T-helper 2 cell (primary cell): ENCODE results near the gene HYI.

Experiments
- DNase-seq, 5 experiments: peaks; one replicate each; pipeline versions ENCODE4 v3.0.0 to v3.0.0-alpha.2; 2012 to 2022

Gene HYI

DNA sequence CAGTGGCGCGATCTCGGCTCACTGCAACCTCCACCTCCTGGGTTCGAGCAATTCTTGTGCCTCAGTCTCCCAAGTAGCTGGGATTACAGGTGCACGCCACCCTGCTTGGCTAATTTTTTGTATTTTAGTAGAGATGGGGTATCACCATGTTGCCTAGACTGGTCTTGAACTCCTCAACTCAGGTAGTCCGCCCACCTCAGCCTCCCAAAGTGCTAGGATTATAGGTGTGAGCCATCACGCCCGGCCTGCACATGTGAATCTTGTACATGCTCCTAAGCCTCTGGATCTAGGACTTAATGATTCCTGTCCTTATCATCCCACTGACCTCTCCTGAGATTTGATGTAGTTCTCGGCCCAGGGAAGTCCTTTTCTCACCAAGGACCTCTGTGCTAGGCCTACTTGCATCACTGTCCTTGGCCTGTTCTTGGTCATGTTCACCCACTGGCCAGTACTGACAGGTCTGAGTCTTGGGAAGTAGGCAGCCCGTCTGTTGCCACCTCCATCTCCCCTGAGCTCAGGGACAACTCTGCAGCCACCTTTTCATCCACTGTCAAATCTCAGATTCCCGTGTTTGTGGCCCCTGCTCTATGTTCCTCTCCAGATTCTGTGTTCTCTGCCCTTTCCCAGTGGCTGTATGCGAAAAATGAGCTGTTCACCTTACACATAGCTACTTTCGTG is 9.4 kb downstream of the HYI start:
- no peak for DNase-seq

DNA sequence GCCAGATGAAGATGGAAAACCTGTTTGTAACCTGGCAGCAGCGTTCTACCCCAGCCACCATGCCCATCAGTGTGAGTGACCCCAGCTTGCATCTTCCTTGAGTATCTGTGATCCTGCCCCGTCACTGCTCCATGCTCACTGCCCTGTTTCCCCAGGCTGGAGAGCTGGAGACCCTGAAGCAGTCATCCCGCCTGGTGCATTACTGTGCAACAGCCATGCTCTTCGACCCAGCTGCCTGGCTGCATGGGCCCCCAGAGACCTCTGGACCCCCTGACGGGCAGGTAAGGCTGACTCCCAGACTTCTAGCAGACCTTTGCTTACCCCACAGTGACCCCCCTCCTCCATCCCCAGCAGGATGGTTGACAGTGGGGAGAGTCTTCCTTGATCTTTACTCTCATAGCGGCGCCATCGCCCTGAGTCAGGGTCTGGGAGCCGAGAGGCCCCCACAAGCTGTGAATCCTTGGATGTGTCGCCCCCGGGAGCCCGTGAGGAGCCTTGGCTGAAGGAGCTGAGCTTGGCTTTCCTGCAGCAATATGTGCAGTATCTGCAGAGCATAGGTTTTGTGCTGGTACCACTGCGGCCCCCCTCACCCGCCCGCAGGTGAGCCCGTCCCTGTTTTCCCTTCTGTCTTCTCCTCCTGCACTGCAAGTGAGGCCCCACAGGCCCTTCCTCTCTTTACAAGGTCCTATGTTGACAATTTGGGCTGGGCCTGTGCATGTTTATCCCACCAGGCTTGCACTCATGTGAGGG is 10.4 kb downstream of the HYI start:
- DNase-seq: no peak

DNA sequence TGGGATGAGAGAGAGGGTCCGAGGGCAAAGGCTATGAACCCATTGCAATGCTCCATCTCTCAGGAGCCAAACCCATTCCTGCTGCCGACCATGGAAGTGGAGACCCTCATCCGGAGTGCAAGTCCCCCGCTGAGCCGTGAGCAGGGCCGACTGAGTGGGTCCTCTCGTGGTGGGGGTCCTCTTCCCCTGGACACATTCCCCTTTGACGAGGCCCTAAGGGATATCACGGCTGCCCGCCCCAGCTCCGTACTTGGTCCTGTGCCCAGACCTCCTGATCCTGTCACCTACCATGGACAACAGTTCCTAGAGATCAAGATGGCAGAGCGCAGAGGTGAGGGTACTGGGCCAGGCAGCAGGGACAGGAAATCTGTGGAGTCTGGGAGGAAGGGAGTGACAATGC is 11.0 kb downstream of the HYI start:
- no peak for DNase-seq

DNA sequence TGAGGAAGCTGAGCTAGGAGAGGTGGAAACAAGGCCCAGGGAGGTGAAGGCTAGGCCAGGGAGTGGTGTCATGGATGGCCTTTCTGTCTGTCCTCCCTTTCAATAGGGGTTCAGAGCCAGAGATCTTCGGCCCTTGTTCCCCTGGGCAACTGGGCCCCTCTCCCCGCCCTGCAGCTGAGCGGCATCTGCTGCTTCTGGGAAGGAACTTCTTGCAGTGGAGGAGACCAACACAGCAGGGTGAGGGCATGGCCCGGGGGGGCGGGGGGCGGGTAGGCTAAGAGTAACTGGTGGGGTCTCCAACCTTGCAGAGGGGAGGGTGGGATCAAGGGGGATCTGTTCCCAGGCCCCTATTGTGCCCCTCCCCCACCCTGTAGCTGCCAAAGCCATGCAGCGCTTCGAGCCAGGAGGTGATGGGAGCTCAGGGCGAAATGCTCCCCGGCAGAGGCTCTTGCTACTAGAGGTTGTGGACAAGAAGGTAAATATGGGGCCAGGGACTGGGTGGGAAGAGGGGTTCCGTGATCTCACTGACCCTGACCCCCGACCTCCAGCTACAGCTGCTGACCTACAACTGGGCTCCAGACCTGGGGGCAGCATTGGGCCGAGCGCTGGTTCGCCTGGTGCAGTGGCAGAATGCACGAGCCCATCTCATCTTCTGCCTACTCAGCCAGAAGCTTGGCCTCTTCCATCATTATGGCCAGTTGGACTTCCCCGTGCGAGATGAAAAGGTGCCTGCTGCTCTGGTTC is 11.7 kb downstream of the HYI start:
- DNase-seq: no peak

DNA sequence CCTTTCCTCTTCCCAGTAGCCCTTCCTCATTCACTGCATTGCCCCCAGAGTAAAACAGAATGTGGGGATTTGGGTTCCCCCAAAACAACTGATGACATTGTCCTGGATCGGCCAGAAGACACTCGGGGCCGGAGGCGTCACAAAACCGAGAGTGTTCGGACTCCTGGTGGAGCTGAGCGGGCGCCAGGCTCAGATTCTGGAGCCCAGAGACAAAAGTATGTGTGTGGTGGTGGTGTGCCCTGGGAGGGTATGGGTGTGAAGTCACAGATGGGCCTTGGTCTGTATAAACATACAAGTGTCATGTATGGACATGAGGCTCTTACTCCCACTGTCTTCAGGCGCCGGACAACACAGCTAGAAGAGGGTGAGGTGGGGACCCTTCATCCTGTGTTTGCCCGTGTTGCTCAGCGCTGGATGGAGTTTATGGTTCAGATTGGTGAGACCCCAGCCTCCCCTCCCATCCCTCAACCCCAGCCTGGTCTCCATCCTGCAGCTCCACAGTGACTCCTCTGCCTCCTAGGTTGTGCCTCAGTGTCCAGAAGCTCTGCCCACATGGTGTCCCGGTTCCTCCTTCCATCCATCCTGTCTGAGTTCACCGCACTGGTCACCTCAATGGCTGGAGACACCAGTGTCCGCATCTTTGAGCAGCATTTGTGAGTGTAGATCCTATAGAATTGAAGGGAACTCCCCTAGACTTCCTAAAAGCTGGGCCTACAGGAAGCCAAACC is 12.4 kb downstream of the HYI start:
- DNase-seq: no peak

DNA sequence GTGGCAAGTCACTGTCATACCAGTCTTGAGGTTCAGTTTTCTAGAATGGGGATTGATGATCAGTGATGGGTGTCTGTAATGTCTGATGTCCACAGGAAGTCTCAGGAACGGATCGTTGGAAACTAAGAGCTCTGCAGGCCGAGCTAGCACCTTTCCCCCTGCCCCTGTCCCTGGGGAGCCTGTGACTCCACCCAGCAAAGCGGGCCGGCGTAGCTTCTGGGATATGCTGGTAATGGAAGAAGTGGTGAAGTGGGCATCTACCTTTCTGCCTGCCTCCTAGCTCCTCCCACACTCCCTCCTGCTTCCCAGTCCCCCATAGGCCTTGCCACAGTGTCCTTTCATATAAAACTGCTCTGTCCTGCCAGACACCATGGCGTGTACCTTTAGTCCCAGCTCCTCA is 13.4 kb downstream of the HYI start:
- DNase-seq: no peak

DNA sequence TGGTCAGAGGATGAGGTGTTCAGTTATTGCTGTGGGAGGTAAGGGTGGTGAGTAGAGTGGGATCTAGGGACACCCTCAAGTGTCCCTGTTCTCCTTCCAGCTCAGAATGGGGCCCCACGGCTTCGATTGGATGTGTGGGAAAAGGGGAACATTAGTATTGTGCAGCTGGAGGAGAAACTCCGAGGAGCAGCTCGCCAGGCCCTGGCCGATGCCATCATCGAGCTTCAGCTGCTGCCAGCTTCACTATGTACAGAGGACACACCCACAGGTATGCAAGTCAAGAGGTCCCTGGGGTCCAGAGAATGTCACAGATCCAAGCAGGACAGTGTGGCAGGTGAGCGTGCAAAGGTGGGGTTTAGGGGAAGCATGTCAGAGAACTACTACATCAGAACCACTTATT is 13.9 kb downstream of the HYI start:
- DNase-seq: no peak

DNA sequence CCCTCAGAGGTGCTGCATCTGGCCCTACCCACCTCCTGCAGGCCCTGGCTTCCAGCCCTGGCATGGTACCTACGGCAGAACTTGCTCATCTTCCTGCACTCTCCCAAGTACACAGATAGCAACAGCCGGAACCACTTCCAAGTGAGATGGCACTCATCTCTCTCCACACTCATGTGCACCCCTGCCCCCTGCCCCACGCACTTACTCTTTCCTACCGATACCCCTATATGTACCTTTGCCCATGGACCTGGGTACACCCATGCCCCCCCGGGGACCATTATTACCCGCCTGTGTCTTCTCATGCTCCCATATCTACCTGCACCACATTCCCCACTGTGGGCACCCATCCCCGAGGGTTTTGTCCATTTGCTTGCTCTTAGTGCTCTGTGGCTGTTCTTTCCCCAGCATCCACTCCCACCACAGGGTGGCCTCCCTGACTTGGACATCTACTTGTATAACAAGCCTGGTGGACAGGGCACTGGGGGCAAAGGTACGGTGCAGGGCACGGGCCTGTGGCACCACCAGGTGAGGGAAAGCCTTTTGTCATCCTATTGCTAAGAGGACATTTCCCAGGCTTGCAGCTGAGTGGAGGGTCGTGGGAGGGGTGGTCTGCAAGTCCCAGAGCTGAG is 14.7 kb downstream of the HYI start:
- no peak for DNase-seq

DNA sequence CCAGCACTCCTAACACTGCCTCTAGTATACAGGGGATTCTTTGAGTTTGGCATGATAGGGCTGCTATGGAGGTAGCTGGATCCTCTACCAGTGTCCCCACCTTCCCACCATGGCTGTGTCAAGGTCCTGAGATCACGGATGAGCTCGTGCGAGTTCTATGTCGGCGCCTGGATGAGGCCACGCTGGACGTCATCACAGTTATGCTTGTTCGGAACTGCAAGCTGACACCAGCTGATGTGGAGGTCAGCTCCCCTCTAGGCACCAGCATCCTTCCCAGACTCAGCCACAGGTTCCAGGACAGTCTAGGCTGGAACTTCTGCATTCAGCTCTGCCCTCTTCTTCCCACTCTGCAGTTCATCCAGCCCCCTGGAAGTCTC is 15.2 kb downstream of the HYI start:
- DNase-seq: no peak

DNA sequence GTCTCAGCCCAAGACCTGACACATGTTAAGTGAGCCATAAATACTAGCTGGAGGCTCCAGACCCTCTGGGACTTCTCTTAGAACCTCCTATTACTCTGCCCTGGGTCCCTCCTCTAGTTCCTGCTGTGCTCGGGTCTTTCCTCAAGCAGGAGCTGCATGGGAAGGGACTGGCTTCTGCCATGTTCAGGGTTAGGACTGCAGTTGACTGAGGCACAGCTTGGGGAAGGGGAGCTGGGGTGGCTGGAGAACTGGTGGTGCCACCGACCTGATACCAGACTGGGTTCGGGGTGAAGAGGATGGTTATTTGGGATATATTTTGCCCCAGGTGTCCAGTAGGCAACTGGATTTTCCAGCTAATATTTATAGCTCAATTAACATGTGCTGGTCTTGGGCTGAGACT is 15.7 kb downstream of the HYI start:
- DNase-seq: no peak

DNA sequence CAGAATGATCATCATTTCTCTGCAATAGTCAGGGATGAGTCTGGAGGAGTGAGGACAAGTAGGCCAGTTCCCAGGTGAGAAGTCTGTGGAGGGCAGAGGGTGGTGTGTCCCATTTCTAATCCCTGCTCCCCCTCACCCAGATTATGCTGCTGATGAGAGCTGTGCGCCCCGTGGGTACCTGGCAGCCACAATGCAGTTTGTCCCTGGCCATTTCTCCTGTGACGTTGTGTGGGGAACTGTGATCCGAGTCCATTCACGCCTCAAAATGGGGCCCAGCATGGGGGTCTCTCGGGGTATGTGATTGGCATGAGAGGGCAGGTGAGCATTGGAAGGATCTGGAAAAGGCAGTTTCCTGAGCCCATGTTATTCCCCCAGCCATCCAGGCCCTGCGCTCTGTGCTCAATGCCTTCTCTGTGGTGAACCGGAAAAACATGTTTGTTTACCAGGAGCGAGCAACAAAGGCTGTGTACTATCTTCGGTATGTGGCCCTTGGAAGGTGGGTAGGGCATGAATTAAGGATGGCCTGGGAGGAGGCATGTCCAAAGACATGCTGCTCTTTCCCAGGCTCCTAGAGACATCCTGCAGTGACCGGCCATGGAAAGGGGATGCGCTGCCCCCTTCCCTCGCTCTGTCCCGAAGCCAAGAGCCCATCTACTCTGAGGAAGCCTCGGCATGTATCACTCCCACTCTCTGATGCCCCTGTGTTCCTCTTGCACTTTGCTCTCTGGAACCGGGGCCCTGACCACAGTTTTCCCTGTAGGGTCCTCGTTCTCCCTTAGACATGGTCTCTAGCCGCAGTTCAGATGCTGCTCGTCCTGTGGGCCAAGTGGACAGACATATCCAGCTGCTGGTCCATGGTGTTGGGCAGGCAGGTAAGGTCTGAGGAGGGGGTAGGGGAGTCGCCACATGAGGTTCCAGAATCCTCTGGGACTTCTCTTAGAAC is 16.4 kb downstream of the HYI start:
- no peak for DNase-seq

DNA sequence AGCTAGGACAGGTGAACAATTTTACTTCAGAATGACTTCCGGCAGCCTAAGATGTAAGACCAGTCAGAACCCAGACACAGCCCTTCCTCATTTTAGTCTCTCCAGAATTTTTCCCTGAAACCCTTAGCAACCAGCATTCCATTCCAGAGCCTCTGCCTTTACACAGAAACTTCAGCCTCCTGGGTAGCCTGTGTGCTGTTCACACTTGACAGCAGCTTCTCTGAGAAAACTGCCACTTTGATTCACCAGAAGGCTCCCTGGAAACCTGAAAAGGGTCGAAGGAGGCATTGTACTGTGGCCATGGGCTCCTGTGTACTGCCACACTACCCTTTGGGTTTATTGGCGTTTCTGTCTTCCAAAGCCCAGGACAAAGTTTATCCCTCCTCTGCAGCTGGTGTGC is 17.4 kb downstream of the HYI start:
- no peak for DNase-seq

DNA sequence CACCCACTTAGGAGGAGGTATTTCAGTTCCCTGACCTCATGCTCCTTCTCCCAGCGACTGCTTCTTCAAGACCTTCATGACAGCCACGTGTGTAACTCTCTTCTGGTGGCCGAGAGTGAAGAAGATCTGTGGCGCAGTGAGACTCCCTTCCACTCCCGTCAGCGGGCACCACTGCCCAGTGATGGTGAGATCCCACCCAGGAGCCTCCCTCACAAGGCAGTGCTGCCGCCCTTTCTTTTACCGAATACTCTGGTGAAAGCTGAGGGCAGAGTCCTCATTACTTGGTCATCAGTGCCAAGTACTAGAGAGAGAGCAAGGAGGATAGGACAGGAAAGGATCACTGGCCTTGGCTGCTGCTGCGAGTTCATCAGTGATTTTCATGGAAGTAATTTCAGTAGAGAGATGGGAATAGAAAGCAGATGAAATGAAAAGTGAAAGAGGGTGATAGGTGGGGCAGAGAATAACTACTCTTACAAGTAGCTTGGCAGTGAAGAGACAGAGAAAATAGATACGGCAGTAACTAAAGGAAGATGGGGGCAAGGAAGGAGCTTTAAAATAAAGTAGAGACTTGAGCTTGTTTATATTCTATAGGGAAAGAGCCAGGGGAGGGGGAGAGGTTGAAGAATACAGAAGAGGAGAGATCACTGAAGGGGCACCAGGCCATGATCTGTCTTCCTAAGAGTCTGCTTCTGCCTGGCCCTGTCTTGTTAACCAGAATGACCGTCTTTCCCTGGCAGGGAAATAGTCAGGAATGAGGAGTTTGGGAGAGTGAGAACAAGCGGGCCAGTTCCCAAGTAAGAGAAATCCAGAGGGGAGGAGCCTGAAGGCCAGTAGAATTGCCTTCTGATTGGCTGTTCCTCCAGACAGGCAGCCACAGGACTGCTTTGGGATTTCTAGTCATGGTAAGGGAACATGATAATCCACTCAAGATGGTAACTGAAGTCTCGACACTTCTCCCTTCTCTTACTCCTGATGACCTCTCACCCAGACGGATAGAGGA is 18.3 kb downstream of the HYI start:
- DNase-seq: no peak

DNA sequence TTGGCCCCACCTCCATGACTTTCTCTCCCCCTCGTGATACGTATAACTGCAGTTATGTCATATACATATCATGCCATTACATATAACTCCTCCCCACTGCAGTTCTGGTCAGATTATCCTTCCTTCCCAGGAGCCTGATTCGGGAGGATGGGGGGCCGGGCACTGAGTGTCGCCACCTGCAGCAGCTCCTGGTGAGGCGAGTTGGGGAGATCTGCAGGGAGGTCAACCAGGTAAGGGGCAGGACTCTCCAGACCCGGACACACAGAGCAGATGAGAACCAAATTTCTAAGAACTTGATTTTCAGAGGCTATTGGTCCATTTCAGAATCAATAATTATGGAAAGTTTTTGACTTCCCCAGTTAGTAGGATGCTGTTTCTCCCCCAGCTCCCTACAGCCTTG is 19.5 kb downstream of the HYI start:
- DNase-seq: no peak

DNA sequence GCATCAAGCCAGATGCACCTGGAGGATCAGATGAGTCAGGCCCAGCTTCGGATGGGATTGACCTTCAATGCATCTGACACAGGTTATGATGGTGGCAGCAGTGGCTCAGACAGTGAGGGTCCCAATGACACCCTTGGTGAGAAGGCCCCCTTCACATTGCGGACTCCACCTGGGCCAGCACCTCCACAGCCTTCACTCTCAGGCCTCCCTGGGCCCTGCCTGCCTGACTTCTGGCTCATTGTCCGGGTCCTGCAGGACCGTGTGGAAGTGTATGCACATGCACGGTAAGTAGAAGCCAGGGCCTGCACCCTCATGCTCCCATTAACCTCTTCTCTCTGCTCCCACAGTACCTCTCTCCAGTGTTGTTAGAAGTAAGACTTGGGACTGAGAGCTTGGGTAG is 20.8 kb downstream of the HYI start:
- no peak for DNase-seq

DNA sequence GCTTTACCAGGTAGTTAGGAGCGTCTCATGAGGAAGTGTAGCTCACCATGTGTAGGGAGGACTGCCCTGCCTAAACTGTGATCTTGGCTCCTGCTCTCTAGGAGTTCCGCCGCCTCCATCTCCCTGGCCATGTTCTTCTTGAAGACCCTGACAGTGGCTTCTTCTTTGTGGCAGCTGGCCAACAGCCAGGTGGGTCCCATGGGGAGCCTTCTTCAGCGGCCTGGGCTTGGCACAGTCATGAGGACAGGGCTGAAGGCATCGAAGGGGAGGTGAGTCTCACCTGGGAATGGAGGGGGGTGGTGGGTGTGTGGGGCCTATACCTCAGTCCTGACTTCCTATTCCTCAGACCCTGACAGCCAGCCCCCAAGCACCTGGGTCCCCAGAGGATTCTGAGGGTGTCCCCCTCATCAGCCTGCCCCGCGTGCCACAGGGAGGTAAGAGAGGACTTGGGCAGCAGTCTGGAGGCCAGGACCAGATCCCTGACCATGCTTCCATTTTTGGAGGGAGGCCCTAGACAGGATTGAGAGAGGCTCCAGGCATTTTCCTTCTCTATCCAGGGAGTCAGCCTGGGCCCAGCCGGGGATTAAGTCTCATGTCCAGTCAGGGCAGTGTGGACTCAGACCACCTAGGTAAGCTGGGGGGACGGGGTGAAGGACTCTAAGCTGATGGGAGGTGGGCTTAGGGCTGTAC is 21.4 kb downstream of the HYI start:
- DNase-seq: no peak

DNA sequence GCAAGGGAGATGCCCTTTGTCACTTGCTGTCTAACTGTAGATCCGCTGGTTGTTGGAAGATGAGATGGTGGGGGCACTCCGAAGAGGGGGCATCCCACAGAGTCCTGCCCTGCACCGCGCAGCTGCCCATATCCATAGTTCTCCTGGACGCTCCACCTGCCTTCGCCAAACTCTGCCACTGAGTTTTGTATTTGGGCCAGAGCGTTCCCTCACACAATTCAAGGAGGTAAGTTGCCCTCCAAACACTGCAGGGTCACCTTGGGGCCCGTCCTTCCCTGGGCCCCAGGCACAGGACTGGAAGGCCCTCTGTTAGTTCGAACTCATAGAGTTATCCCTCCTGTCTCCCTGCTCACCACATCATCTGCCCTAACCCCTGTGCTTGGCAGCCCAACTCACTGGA is 22.1 kb downstream of the HYI start:
- no peak for DNase-seq

DNA sequence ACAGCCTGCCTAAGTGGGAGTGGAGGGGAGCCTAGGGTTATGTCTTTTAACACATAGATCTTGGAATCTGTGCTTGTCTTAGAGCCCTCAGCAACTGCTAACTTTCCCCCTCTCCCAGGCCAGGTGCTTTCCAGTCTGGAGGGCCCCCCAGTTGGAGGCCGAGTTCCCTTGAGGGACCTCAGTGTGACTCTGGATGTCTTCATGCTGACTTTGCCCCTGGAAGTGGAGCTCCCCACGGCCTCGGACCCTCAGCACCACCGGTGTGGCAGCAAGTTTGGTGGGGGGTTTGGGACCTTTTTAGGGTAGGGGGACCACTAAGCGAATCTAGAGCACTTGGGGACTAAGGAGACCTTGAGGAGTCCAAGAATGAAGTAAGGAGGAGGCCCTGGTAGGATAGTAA is 22.9 kb downstream of the HYI start:
- DNase-seq: no peak

DNA sequence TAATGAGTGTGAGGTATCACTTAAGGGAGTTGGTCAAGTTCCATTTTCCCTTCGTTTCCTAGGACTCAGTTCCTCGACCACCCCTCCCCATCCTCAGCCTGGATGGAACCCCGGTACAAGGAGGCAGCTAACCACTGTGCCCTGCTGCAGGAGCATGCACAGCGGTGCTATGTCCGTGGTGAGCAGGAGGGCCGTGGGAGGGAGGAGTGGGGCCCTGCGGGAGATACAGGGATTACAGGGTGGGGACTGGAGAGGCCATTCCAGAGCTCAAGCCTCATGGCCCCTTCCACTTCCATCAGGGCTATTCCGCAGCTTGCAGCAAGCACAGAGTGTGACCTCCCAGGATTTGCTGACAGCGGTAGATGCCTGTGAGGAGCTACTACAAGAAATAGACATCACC is 25.8 kb downstream of the HYI start:
- no peak for DNase-seq

DNA sequence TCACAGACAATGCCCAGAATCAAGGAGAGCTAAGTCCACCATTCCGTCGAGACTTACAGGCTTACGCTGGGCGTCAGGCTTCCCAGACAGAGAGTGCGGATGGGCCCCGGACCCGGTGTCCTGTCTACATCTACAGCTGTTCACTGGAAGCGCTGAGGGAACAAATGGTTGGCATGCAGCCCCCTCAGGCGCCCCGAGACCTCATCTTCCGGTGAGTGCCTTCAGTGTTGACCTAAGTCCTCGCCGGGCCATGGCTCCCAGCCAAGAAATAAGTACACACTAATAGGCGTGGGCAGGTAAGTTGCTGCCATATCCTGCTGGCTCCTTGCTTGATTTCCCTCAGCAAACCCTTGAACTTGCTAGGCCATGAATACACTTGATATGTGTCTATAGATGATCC is 26.2 kb downstream of the HYI start:
- DNase-seq: no peak
